K562 (cell line): Measurements from ENCODE around the gene PPP1R13B. TPM values are rescaled to one million over a fixed set of nuclear protein-coding genes. Genes with fewer than 3 reads are reported as not detected.

Experiments
- ATAC-seq: fragments of 200-7000 bp; cut with Tn5 transposase; 3 replicates; pipeline ENCODE4 v1.9.1; 2020; ENCODE audit warnings: moderate library complexity
- BruUV-seq: library from RNA; stranded (reverse); fragments of 400-500 nt; replicated peaks from 2 replicates; lab custom pipeline; 2021; lab: Mats Ljungman, UMichigan
- CTCF ChIA-PET: fragments of 300-600 bp; formaldehyde crosslinking; extraction: SDS; loops from one replicate; lab custom pipeline; 2021; ENCODE audit warnings: low intra/inter-chr PET ratio; lab: Yijun Ruan, JAX
- POLR2A ChIA-PET: fragments of 300-600, 350-650 bp; sonication (Branson Sonifier 250); formaldehyde crosslinking; extraction: SDS; loops from one replicate; lab custom pipeline; 2021; ENCODE audit warnings: antibody characterized with exemption, inconsistent platforms; lab: Yijun Ruan, JAX
- DNase-seq, 4 experiments: peaks; one replicate each; pipeline versions ENCODE4 v3.0.0 to v3.0.0-alpha.2; 2011 to 2018; ENCODE audit warnings: low spot score in 3 of 4, mixed read lengths in 3 of 4; ENCODE audit errors: extremely low read depth in 1 of 4
- FAIRE-seq: peaks from 2 replicates; lab custom pipeline; 2011; peaks lifted over from hg19 to GRCh38; lab: Jason Lieb, UNC
- H2AFZ ChIP-seq: 2 replicates; pipeline ENCODE4 v1.6.0; 2011; ENCODE audit warnings: low read depth, low read length, control low read depth, inconsistent platforms
- H3K27ac ChIP-seq: fragments of 200-600 bp; 3 replicates; pipeline ENCODE4 v1.8.0; 2011; ENCODE audit warnings: low read depth, mild to moderate bottlenecking, control low read depth, inconsistent platforms, low read length, moderate library complexity, mixed read lengths; ENCODE audit errors: extremely low read depth
- H3K27me3 ChIP-seq, 2 experiments: fragments of 300-600 bp in 1 of 2; 2 replicates in 1 of 2; 3 replicates in 1 of 2; pipeline versions ENCODE4 v1.6.0 to v1.8.0; 2011; ENCODE audit warnings: inconsistent platforms in 2 of 2, low read length in 2 of 2, mild to moderate bottlenecking in 1 of 2, mixed read lengths in 1 of 2, moderate library complexity in 1 of 2; ENCODE audit not compliant: control insufficient read depth in 2 of 2, insufficient read depth in 2 of 2
- H3K36me3 ChIP-seq: fragments of 300-600 bp; 3 replicates; pipeline ENCODE4 v1.8.0; 2011; ENCODE audit warnings: mild to moderate bottlenecking, low read length, inconsistent platforms; ENCODE audit not compliant: control insufficient read depth, insufficient read depth
- H3K4me1 ChIP-seq, 2 experiments: fragments of 200-600 bp in 1 of 2; replicated peaks in 1 of 2; 2 replicates in 1 of 2; 3 replicates in 1 of 2; pipeline versions ENCODE4 v1.5.1 to v1.8.0; 2011; ENCODE audit warnings: inconsistent platforms in 2 of 2, low read length in 2 of 2, mild to moderate bottlenecking in 1 of 2, mixed read lengths in 1 of 2, moderate library complexity in 1 of 2; ENCODE audit not compliant: control insufficient read depth in 2 of 2, insufficient read depth in 2 of 2
- H3K4me2 ChIP-seq: 2 replicates; pipeline ENCODE4 v1.6.1; 2011; ENCODE audit warnings: low read length, control low read depth, inconsistent platforms, mixed read lengths; ENCODE audit not compliant: insufficient read depth
- H3K4me3 ChIP-seq: fragments of 200-600 bp; sonication (generic), shearing (Covaris generic); 2 replicates; pipeline ENCODE4 v1.5.1; 2016; ENCODE audit warnings: control low read depth, inconsistent platforms
- H3K79me2 ChIP-seq: fragments of 200-600 bp; 3 replicates; pipeline ENCODE4 v1.8.0; 2011; ENCODE audit warnings: low read length, inconsistent platforms; ENCODE audit not compliant: control insufficient read depth, insufficient read depth
- H3K9ac ChIP-seq, 2 experiments: 2 replicates each; pipeline versions ENCODE4 v1.6.0 to v1.6.1; 2011; ENCODE audit warnings: low read depth in 2 of 2, low read length in 2 of 2, control low read depth in 1 of 2, inconsistent platforms in 1 of 2, mild to moderate bottlenecking in 1 of 2, mixed read lengths in 1 of 2; ENCODE audit not compliant: insufficient read depth in 1 of 2
- H3K9me1 ChIP-seq: one replicate; pipeline ENCODE4 v1.6.0; 2011; ENCODE audit warnings: inconsistent platforms, mild to moderate bottlenecking, low read length, moderate library complexity; ENCODE audit not compliant: control insufficient read depth, insufficient read depth
- H3K9me3 ChIP-seq: replicated peaks from 2 replicates; pipeline ENCODE4 v1.5.1; 2011; ENCODE audit warnings: low read depth, low read length, inconsistent platforms; ENCODE audit not compliant: control insufficient read depth, insufficient read depth
- H4K20me1 ChIP-seq: replicated peaks from 2 replicates; pipeline ENCODE4 v1.6.1; 2011; ENCODE audit warnings: low read length, inconsistent platforms, mixed read lengths; ENCODE audit not compliant: control insufficient read depth, insufficient read depth
- ARID1B ChIP-seq: fragments of 450-650 bp; IDR thresholded peaks from 2 replicates; pipeline ENCODE4 v1.6.1; 2016; ENCODE audit warnings: antibody characterized with exemption, mild to moderate bottlenecking, inconsistent platforms
- ELK3 ChIP-seq: fragments of 450-650 bp; formaldehyde crosslinking; IDR thresholded peaks from 2 replicates; pipeline ENCODE4 v1.4.0; 2020; ENCODE audit warnings: mild to moderate bottlenecking
- HNRNPH1 ChIP-seq: fragments of 200-400 bp; formaldehyde crosslinking; optimal IDR thresholded peaks from 2 replicates; pipeline ENCODE3; 2017; ENCODE audit warnings: low read depth, mild to moderate bottlenecking, low read length, moderate library complexity
- HNRNPL ChIP-seq: fragments of 200-400 bp; formaldehyde crosslinking; IDR thresholded peaks from 2 replicates; pipeline ENCODE4 v1.6.1; 2017; ENCODE audit warnings: low read depth, mild to moderate bottlenecking, low read length
- MTF1 ChIP-seq: fragments of 250-450 bp; sonication (Bioruptor Pico); IDR thresholded peaks from 2 replicates; pipeline ENCODE4 v1.9.0; 2021; ENCODE audit warnings: moderate library complexity, mild to moderate bottlenecking, inconsistent platforms, borderline replicate concordance
- MYBL2 ChIP-seq, 2 experiments: fragments of 450-650 bp in 1 of 2; sonication (generic) in 1 of 2; formaldehyde crosslinking in 1 of 2; IDR thresholded peaks; 2 replicates each; pipeline versions ENCODE4 v1.6.1 to v1.8.1; 2017 to 2022; ENCODE audit warnings: borderline replicate concordance in 1 of 2, inconsistent platforms in 1 of 2, low read depth in 1 of 2, mild to moderate bottlenecking in 1 of 2, missing genetic modification reagents in 1 of 2, moderate library complexity in 1 of 2
- MYC ChIP-seq, 2 experiments: fragments of 250-450 bp in 1 of 2; sonication (Bioruptor Pico) in 1 of 2; IDR thresholded peaks; 2 replicates each; pipeline versions ENCODE4 v1.5.1 to v1.6.1; 2012 to 2021; ENCODE audit warnings: low read depth in 2 of 2, borderline replicate concordance in 1 of 2, improper control_type of control experiment in 1 of 2, low read length in 1 of 2, mild to moderate bottlenecking in 1 of 2, moderate library complexity in 1 of 2
- POLR2G ChIP-seq: fragments of 200-400 bp; formaldehyde crosslinking; IDR thresholded peaks from 2 replicates; pipeline ENCODE4 v1.6.1; 2017; ENCODE audit warnings: low read depth, mild to moderate bottlenecking, antibody characterized with exemption, low read length, moderate library complexity
- RBFOX2 ChIP-seq: fragments of 200-400 bp; formaldehyde crosslinking; IDR thresholded peaks from 2 replicates; pipeline ENCODE4 v1.6.1; 2017; ENCODE audit warnings: low read depth, mild to moderate bottlenecking, low read length, moderate library complexity
- TAF1 ChIP-seq: IDR thresholded peaks from 2 replicates; pipeline ENCODE4 v1.6.1; 2011; ENCODE audit warnings: mild to moderate bottlenecking, low read length, moderate library complexity; ENCODE audit not compliant: insufficient read depth, control insufficient read depth, severe bottlenecking; ENCODE audit errors: extremely low read depth
- TAF9B ChIP-seq: fragments of 450-650 bp; IDR thresholded peaks from 2 replicates; pipeline ENCODE4 v1.6.1; 2018; ENCODE audit warnings: mild to moderate bottlenecking; ENCODE audit not compliant: partially characterized antibody
- WGBS: fragments of 100-300 bp; shearing (Covaris generic); methylation state at CpG from one replicate; pipeline ENCODE4 v1.1.6; 2016; ENCODE audit warnings: low coverage, mixed read lengths; ENCODE audit not compliant: insufficient coverage; ENCODE audit errors: missing lambda C conversion rate; 5-methylcytosine and 5-hydroxymethylcytosine counted together
- in situ Hi-C: fragments of 300-500 bp; cut with MboI; formaldehyde crosslinking; loops from 4 replicates; pipeline ENCODE4 v1.15.0; 2018; ENCODE audit warnings: inconsistent platforms, mixed read lengths
- intact Hi-C: fragments of 100-400 bp; cut with micrococcal nuclease; formaldehyde crosslinking; loops from 2 replicates; pipeline ENCODE4 v1.14.2; 2022
- polyA plus RNA-seq, 8 experiments: library from polyadenylated mRNA; depleted of rRNA in 4 of 8; stranded (reverse) in 5 of 8; unstranded in 3 of 8; fragments of >200 nt; fragmentation: Nextera tagmentation in 2 of 8; fragmentation: Illumina TruSeq in 1 of 8; extraction: Ambion mirVana in 2 of 8; extraction: Trizol in 1 of 8; gene quantifications; 2 replicates each; pipeline versions ENCODE4 v1.2.1 to v1.2.3, GENCODE V29; 2011 to 2014; ENCODE audit warnings: inconsistent platforms in 1 of 8, missing spikeins in 1 of 8
- total RNA-seq, 7 experiments: library from RNA; depleted of rRNA in 6 of 7; stranded (reverse); fragments of >200 nt in 6 of 7; fragmentation: Illumina TruSeq in 2 of 7; extraction: Trizol in 2 of 7; gene quantifications; 2 replicates each; pipeline versions ENCODE4 v1.2.1 to v1.2.3, GENCODE V29; 2011 to 2021; ENCODE audit warnings: low replicate concordance in 1 of 7

PPP1R13B gene
- total and polyA plus RNA-seq, 9 of the 15 experiments (the other 6 are each of a cell fraction or from before 2014, with no cell fraction given), result 0.03 to 1.7 (median 0.15) TPM

- Histone ChIP-seq H3K9me1 (no peaks in the 10 kb centered on the region), H3K4me2 (peak overlapping the region; percentile 62), H3K9me3 (no peaks in the 10 kb centered on the region), H3K4me1 (peaks cover 0 to 29% of the 10 kb centered on the region in 2 experiments; a peak in 3 of 5 replicates), H3K36me3 (no peaks in the 10 kb centered on the region), H3K4me3 (peak overlapping the region; percentile 34), H3K79me2 (no peaks in the 10 kb centered on the region), H2AFZ (peak overlapping the region; percentile 86), H3K27me3 (no peaks in the 10 kb centered on the region), H4K20me1 (no peaks in the 10 kb centered on the region), H3K9ac (peak overlapping the region; percentile 38 to 78; a peak in 3 of 4 replicates), H3K27ac (no peak overlapping the region)
- ChIA-PET CTCF (no interaction called here), POLR2A (interaction anchor here (0.6 to 1.4 kb wide), 3 partner anchors 9 to 36 kb away, joined by 3 to 6 read pairs (median 3); no protein-coding TSS in a partner anchor)
- in situ Hi-C loops, result no loop called here
- ATAC-seq, result peak; percentile 95
- 52% methylated on average over 13 of the region's 53 CpGs for WGBS
- BruUV-seq, result no TSS peak
- intact Hi-C loops, result no loop called here
- peak; percentile 63 to 88 (median 82) for DNase-seq
- no peak for FAIRE-seq
- TF ChIP-seq HNRNPL (0 out of 2 replicates have a peak, but pooled peaks have one; percentile 46), MYBL2 (IDR thresholded peaks at IDR 0.05; ENCODE audit: low read depth) (no peak), MYBL2 (CRISPR knock-in tag; IDR thresholded peaks at IDR 0.05; ENCODE audit: borderline replicate concordance) (no peak), TAF1 (no peak), POLR2G (peak; percentile 27; the same call in 1 of the 2 replicates), ARID1B (no peak), RBFOX2 (peak; percentile 48), ELK3 (CRISPR knock-in tag) (no peak), TAF9B (no peak), MTF1 (CRISPR knock-in tag) (no peak), MYC (IDR thresholded peaks at IDR 0.05; ENCODE audit: low read depth, low read length) (peak; percentile 26; the same call in 1 of the 2 replicates), MYC (CRISPR knock-in tag; IDR thresholded peaks at IDR 0.05; ENCODE audit: borderline replicate concordance, low read depth) (no peak), HNRNPH1 (no peak)
Measured at GRCh38 chr14:103871596-103872480, 24.5 kb upstream of the PPP1R13B start.
